ENCODE results near the gene ZNG1B. TPM values are rescaled to one million over a fixed set of nuclear protein-coding genes. Genes with fewer than 3 reads are reported as not detected.
"Not testable (repeated sequence)": the region's sequence is repeated elsewhere in the genome, so short reads cannot be mapped to it uniquely, and the experiment has no call there.

The ZNG1B gene
- total RNA-seq, 1 experiment from 2014 or later = 49.7 TPM

- not testable (repeated sequence) for BruUV-seq (replicated peaks); H3K27ac Mint-ChIP-seq (ENCODE audit: unreplicated experiment)
- peaks cover 19% of the 10 kb centered on the region for H3K27me3 Mint-ChIP-seq (ENCODE audit: unreplicated experiment)
Measured at GRCh38 chr2:113510913-113511312, 73.4 kb downstream of the ZNG1B start.

GRCh38 chr2:113511859-113512258, 74.4 kb downstream of the ZNG1B start:
- DNase-seq; H3K4me3 Mint-ChIP-seq (ENCODE audit: low read depth, unreplicated experiment); H3K9me3 Mint-ChIP-seq (ENCODE audit: low read depth, unreplicated experiment); intact Hi-C loops (cut with micrococcal nuclease; ENCODE audit: unreplicated experiment); CTCF ChIA-PET; H3K27ac Mint-ChIP-seq (ENCODE audit: unreplicated experiment); H3K4me1 Mint-ChIP-seq (ENCODE audit: low read depth, unreplicated experiment); BruUV-seq (replicated peaks); H3K36me3 Mint-ChIP-seq (ENCODE audit: insufficient read depth, unreplicated experiment): not testable (repeated sequence)
- H3K27me3 Mint-ChIP-seq (ENCODE audit: unreplicated experiment) = peaks cover 19% of the 10 kb centered on the region

More at GRCh38 chr2:113510913-113511312, 73.4 kb downstream of the ZNG1B start:
- H3K4me3 Mint-ChIP-seq (ENCODE audit: low read depth, unreplicated experiment); DNase-seq; H3K9me3 Mint-ChIP-seq (ENCODE audit: low read depth, unreplicated experiment); H3K4me1 Mint-ChIP-seq (ENCODE audit: low read depth, unreplicated experiment); intact Hi-C loops (cut with micrococcal nuclease; ENCODE audit: unreplicated experiment); H3K36me3 Mint-ChIP-seq (ENCODE audit: insufficient read depth, unreplicated experiment); CTCF ChIA-PET: not testable (repeated sequence)

GRCh38 chr2:113515457-113515856, 78.0 kb downstream of the ZNG1B start:
- H3K27ac Mint-ChIP-seq (ENCODE audit: unreplicated experiment); H3K36me3 Mint-ChIP-seq (ENCODE audit: insufficient read depth, unreplicated experiment); intact Hi-C loops (cut with micrococcal nuclease; ENCODE audit: unreplicated experiment); H3K9me3 Mint-ChIP-seq (ENCODE audit: low read depth, unreplicated experiment); H3K4me3 Mint-ChIP-seq (ENCODE audit: low read depth, unreplicated experiment); BruUV-seq (replicated peaks); H3K4me1 Mint-ChIP-seq (ENCODE audit: low read depth, unreplicated experiment); DNase-seq; CTCF ChIA-PET: not testable (repeated sequence)
- H3K27me3 Mint-ChIP-seq (ENCODE audit: unreplicated experiment) = peaks cover 13% of the 10 kb centered on the region

DNA sequence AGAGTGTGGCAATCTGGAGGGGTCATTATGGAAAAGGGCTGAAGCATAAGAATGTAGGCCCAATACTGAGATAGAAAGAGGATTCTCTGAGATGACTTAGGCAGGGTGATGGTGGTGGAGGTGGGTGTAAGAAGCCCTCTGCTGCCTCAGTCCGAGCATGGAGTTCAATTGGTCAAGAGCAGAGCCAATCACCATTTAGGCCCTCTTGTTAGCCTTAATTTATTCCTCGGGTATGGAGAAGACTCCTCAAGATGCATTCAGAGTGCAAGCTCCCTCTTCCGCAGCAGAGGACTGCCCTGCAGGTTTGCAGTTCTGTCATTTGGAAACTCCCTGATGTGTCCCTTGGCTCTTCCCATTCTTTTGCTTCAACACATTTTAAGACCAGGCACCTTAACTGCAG, 78.5 kb downstream of the ZNG1B start:
- CTCF ChIA-PET; DNase-seq; intact Hi-C loops (cut with micrococcal nuclease; ENCODE audit: unreplicated experiment); H3K36me3 Mint-ChIP-seq (ENCODE audit: insufficient read depth, unreplicated experiment); BruUV-seq (replicated peaks); H3K4me1 Mint-ChIP-seq (ENCODE audit: low read depth, unreplicated experiment); H3K27ac Mint-ChIP-seq (ENCODE audit: unreplicated experiment); H3K4me3 Mint-ChIP-seq (ENCODE audit: low read depth, unreplicated experiment); H3K9me3 Mint-ChIP-seq (ENCODE audit: low read depth, unreplicated experiment): not testable (repeated sequence)
- peaks cover 13% of the 10 kb centered on the region for H3K27me3 Mint-ChIP-seq (ENCODE audit: unreplicated experiment)

- DNase-seq; H3K36me3 Mint-ChIP-seq (ENCODE audit: insufficient read depth, unreplicated experiment); H3K4me3 Mint-ChIP-seq (ENCODE audit: low read depth, unreplicated experiment); intact Hi-C loops (cut with micrococcal nuclease; ENCODE audit: unreplicated experiment); CTCF ChIA-PET; H3K4me1 Mint-ChIP-seq (ENCODE audit: low read depth, unreplicated experiment); H3K27ac Mint-ChIP-seq (ENCODE audit: unreplicated experiment); H3K9me3 Mint-ChIP-seq (ENCODE audit: low read depth, unreplicated experiment); BruUV-seq (replicated peaks): not testable (repeated sequence)
- peaks cover 13% of the 10 kb centered on the region for H3K27me3 Mint-ChIP-seq (ENCODE audit: unreplicated experiment)
Measured at GRCh38 chr2:113517025-113517424, 79.5 kb downstream of the ZNG1B start.

DNA sequence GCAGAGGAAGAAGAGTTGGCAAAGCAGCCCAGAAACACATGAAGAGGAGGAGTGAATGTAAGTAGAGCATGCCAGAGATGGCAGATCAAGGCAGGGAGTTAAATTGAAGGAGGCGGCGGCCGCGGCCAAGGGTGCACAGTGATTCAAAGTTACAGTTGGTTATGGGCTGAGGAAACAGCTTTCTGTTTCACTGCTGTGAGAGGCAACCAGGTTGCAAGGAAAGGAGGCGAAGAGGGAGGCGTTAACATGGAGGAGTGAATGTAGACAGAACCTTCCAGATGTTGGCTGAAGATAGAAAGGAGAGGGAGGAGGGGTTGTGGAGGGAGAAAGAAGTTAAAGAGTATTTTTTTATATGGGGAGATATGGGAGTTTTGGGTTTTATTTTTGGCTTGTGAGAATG, 83.3 kb downstream of the ZNG1B start:
- H3K9me3 Mint-ChIP-seq (ENCODE audit: low read depth, unreplicated experiment); CTCF ChIA-PET; H3K4me1 Mint-ChIP-seq (ENCODE audit: low read depth, unreplicated experiment); intact Hi-C loops (cut with micrococcal nuclease; ENCODE audit: unreplicated experiment); BruUV-seq (replicated peaks); H3K27me3 Mint-ChIP-seq (ENCODE audit: unreplicated experiment); H3K36me3 Mint-ChIP-seq (ENCODE audit: insufficient read depth, unreplicated experiment); DNase-seq; H3K27ac Mint-ChIP-seq (ENCODE audit: unreplicated experiment); H3K4me3 Mint-ChIP-seq (ENCODE audit: low read depth, unreplicated experiment): not testable (repeated sequence)

- CTCF ChIA-PET; H3K9me3 Mint-ChIP-seq (ENCODE audit: low read depth, unreplicated experiment); H3K4me3 Mint-ChIP-seq (ENCODE audit: low read depth, unreplicated experiment); H3K27ac Mint-ChIP-seq (ENCODE audit: unreplicated experiment); intact Hi-C loops (cut with micrococcal nuclease; ENCODE audit: unreplicated experiment); H3K27me3 Mint-ChIP-seq (ENCODE audit: unreplicated experiment); DNase-seq; H3K36me3 Mint-ChIP-seq (ENCODE audit: insufficient read depth, unreplicated experiment); BruUV-seq (replicated peaks); H3K4me1 Mint-ChIP-seq (ENCODE audit: low read depth, unreplicated experiment): not testable (repeated sequence)
Measured at GRCh38 chr2:113521492-113521891, 84.0 kb downstream of the ZNG1B start.

GRCh38 chr2:113524986-113525385, 87.5 kb downstream of the ZNG1B start:
- H3K9me3 Mint-ChIP-seq (ENCODE audit: low read depth, unreplicated experiment); intact Hi-C loops (cut with micrococcal nuclease; ENCODE audit: unreplicated experiment); H3K27me3 Mint-ChIP-seq (ENCODE audit: unreplicated experiment); H3K36me3 Mint-ChIP-seq (ENCODE audit: insufficient read depth, unreplicated experiment); DNase-seq; H3K27ac Mint-ChIP-seq (ENCODE audit: unreplicated experiment); BruUV-seq (replicated peaks); CTCF ChIA-PET; H3K4me3 Mint-ChIP-seq (ENCODE audit: low read depth, unreplicated experiment); H3K4me1 Mint-ChIP-seq (ENCODE audit: low read depth, unreplicated experiment): not testable (repeated sequence)

DNA sequence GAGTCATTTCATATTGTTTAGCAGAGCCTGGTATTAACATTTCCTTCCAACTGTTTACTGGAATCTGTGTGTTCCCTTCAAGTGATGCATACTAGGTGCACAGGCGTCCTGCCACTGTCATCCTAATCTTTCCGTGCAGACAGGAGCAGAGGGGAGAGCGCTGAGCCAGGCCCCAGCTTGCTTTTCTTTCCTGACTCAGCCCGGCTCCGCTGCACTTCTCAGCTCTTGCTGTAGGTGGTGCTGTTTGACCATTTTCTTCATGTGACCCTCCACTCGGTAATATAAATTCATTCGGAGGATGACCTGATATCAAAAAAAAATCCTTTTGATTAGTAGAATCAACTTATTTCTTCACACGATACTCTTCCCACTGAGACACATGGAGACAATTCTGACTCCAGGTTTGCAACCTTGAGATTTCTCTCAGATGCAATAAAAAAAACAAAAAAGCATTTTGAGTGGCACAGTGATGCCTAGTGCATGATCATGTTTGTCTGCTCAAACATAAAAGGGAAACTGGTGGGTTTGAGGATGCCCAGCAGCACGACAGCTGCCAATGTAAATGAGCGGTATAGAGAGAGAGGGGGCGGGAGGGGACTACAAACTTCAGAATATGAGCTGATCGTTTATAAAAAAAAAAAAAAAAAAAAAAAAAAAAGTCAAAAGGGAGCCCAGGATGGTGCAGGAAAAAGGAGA, 90.0 kb downstream of the ZNG1B start:
- not testable (repeated sequence) for H3K27ac Mint-ChIP-seq (ENCODE audit: unreplicated experiment)

DNA sequence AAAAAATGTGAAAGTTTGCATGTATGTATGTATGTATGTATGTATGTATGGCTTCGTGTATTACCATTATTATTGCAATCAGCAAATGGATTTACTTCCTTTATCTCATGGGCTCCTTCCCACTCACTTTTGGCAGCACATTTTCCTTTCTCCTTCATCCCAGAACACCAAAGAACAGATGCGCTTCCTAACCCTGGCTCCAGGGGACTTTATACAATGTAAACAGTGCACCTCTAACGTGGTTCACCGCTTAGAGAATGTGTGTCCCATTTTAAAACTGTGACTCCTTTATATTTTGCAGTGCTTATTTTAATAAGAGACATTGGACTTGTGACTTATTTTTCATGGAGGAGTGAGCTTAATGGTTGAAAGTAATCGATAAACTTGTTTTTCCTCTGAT, 90.6 kb downstream of the ZNG1B start:
- BruUV-seq (replicated peaks); H3K9me3 Mint-ChIP-seq (ENCODE audit: low read depth, unreplicated experiment); DNase-seq; intact Hi-C loops (cut with micrococcal nuclease; ENCODE audit: unreplicated experiment); H3K27me3 Mint-ChIP-seq (ENCODE audit: unreplicated experiment); H3K27ac Mint-ChIP-seq (ENCODE audit: unreplicated experiment); H3K4me1 Mint-ChIP-seq (ENCODE audit: low read depth, unreplicated experiment); H3K36me3 Mint-ChIP-seq (ENCODE audit: insufficient read depth, unreplicated experiment); H3K4me3 Mint-ChIP-seq (ENCODE audit: low read depth, unreplicated experiment); CTCF ChIA-PET: not testable (repeated sequence)

More for the DNA sequence above, 90.0 kb downstream of the ZNG1B start:
- H3K4me3 Mint-ChIP-seq (ENCODE audit: low read depth, unreplicated experiment); H3K27me3 Mint-ChIP-seq (ENCODE audit: unreplicated experiment); H3K36me3 Mint-ChIP-seq (ENCODE audit: insufficient read depth, unreplicated experiment); CTCF ChIA-PET; DNase-seq; intact Hi-C loops (cut with micrococcal nuclease; ENCODE audit: unreplicated experiment); H3K9me3 Mint-ChIP-seq (ENCODE audit: low read depth, unreplicated experiment); BruUV-seq (replicated peaks); H3K4me1 Mint-ChIP-seq (ENCODE audit: low read depth, unreplicated experiment): not testable (repeated sequence)

Data from Calu3 (cell line).